HG02571 (cell line): ENCODE results near the gene SPATA2L.
"Not testable (repeated sequence)": the region's sequence is repeated elsewhere in the genome, so short reads cannot be mapped to it uniquely, and the experiment has no call there.

Source experiments
- ATAC-seq: cut with Tn5 transposase; IDR thresholded peaks from one replicate; pipeline ENCODE4 v1.9.1; 2021; ENCODE audit warnings: mild to moderate bottlenecking, moderate library complexity; ENCODE audit not compliant: unreplicated experiment

SPATA2L gene

GRCh38 chr16:89691231-89691985 lies 10.1 kb downstream of the SPATA2L start:
- no peak for ATAC-seq

- ATAC-seq, result no peak
Observed at GRCh38 chr16:89690392-89690901, 11.1 kb downstream of the SPATA2L start.

GRCh38 chr16:89689621-89690020 lies 11.9 kb downstream of the SPATA2L start:
- not testable (repeated sequence) for ATAC-seq

- ATAC-seq, result no peak
Observed at GRCh38 chr16:89689142-89689541, 12.4 kb downstream of the SPATA2L start.

- ATAC-seq, result no peak
Observed at GRCh38 chr16:89688395-89688794, 13.1 kb downstream of the SPATA2L start.

GRCh38 chr16:89687092-89687940 lies 14.2 kb downstream of the SPATA2L start:
- ATAC-seq, result peak; percentile 29

GRCh38 chr16:89686520-89687091 lies 14.9 kb downstream of the SPATA2L start, which contains the start of gene CDK10:
TSS of gene CDK10 (plus strand) at chr16:89686689. CDS start at chr16:89686711, 22 bp downstream.
- ATAC-seq, result peak; percentile 77

GRCh38 chr16:89685916-89686315 lies 15.6 kb downstream of the SPATA2L start:
- no peak for ATAC-seq

GRCh38 chr16:89678258-89678657 lies 23.2 kb downstream of the SPATA2L start:
- no peak for ATAC-seq

GRCh38 chr16:89672177-89672941 lies 29.1 kb downstream of the SPATA2L start:
- ATAC-seq, result no peak

GRCh38 chr16:89671565-89671964 lies 29.9 kb downstream of the SPATA2L start:
- ATAC-seq, result not testable (repeated sequence)

GRCh38 chr16:89670496-89671431 lies 30.7 kb downstream of the SPATA2L start:
- no peak for ATAC-seq

GRCh38 chr16:89669755-89670154 lies 31.8 kb downstream of the SPATA2L start:
- ATAC-seq, result no peak

- no peak for ATAC-seq
Observed at GRCh38 chr16:89668790-89669158, 32.7 kb downstream of the SPATA2L start.

GRCh38 chr16:89667633-89668032 lies 33.9 kb downstream of the SPATA2L start:
- ATAC-seq, result no peak

- not testable (repeated sequence) for ATAC-seq
Observed at GRCh38 chr16:89667000-89667399, 34.5 kb downstream of the SPATA2L start.

- not testable (repeated sequence) for ATAC-seq
Observed at GRCh38 chr16:89664238-89664637, 37.3 kb downstream of the SPATA2L start.

- no peak for ATAC-seq
Observed at GRCh38 chr16:89661215-89661614, 40.3 kb downstream of the SPATA2L start.

GRCh38 chr16:89660146-89660545 lies 41.4 kb downstream of the SPATA2L start:
- no peak for ATAC-seq
